ENCODE results near the gene COPG1. TPM values are rescaled to one million over a fixed set of nuclear protein-coding genes. Genes with fewer than 3 reads are reported as not detected.
A peak's percentile ranks its signal among the peaks of the same experiment; 100 is the strongest.

Gene COPG1
- polyA plus RNA-seq, 3 donors = 59.9 to 94.5 (median 60.2) TPM

DNA sequence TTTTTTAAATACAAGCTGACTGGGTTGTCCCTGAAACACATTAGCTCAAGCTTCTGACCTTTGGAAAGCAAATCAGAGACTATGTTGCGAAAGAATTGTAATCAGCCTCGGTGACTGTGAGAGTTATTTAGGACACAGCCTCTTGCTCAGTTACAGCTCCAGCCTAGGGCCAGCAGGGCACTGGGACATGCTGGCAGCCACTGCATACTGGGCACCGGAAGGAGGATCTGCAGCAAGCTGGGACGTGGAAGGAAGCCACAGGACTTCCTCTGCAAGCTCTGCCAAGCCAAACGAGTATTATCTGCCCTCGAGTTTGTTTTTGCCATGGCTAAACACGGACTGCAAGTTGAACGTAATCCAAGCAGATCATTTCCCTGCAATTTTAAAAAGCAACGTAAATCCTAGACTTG is 24.4 kb upstream of the COPG1 start:
- Histone ChIP-seq H3K9ac (ENCODE audit: insufficient read depth, low read length, poor library complexity, severe bottlenecking) (peak overlapping the region; percentile 37), H3K27ac (ENCODE audit: low read depth in 1 of 2, low read length in 2 of 2) (peak overlapping the region; percentile 97 to 100), H3K9me3 (replicated peaks in 1 of 2; ENCODE audit: control insufficient read depth in 1 of 2, insufficient read depth in 1 of 2, low read length in 2 of 2) (no peaks in the 10 kb centered on the region), H3K79me2 (ENCODE audit: insufficient read depth, low read length) (peaks cover 11% of the 10 kb centered on the region), H2AFZ (ENCODE audit: insufficient read depth, low read depth, low read length, poor library complexity, severe bottlenecking) (no peak overlapping the region), H3K27me3 (ENCODE audit: control insufficient read depth in 2 of 2, insufficient read depth in 2 of 2, low read length in 2 of 2) (no peaks in the 10 kb centered on the region), H3K4me1 (ENCODE audit: control insufficient read depth in 1 of 2, insufficient read depth in 2 of 2, low read length in 2 of 2) (peaks cover 63 to 72% of the 10 kb centered on the region in 2 donors), H4K20me1 (ENCODE audit: insufficient read depth, low read length) (no peaks in the 10 kb centered on the region), H3K4me2 (replicated peaks; ENCODE audit: extremely low read depth, low read length, poor library complexity, severe bottlenecking) (peak overlapping the region; percentile 73), H3K36me3 (replicated peaks in 1 of 2; ENCODE audit: control insufficient read depth in 1 of 2, insufficient read depth in 2 of 2, low read length in 2 of 2) (no peaks in the 10 kb centered on the region), H3K4me3 (replicated peaks in 1 of 3; ENCODE audit: low read depth in 2 of 3, low read length in 3 of 3) (peak overlapping the region in 2 of 3 experiments; percentile 29 to 59)
- peaks cover 57% of the 10 kb centered on the region for H3K4me1 Mint-ChIP-seq
- TF ChIP-seq, protein P1, sequence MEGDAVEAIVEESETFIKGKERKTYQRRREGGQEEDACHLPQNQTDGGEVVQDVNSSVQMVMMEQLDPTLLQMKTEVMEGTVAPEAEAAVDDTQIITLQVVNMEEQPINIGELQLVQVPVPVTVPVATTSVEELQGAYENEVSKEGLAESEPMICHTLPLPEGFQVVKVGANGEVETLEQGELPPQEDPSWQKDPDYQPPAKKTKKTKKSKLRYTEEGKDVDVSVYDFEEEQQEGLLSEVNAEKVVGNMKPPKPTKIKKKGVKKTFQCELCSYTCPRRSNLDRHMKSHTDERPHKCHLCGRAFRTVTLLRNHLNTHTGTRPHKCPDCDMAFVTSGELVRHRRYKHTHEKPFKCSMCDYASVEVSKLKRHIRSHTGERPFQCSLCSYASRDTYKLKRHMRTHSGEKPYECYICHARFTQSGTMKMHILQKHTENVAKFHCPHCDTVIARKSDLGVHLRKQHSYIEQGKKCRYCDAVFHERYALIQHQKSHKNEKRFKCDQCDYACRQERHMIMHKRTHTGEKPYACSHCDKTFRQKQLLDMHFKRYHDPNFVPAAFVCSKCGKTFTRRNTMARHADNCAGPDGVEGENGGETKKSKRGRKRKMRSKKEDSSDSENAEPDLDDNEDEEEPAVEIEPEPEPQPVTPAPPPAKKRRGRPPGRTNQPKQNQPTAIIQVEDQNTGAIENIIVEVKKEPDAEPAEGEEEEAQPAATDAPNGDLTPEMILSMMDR (IDR thresholded peaks at IDR 0.05) = peak; percentile 6
- peaks cover 0 to 2% (median 0%) of the 10 kb centered on the region in 3 donors for H3K27me3 Mint-ChIP-seq (ENCODE audit: low read depth in 3 of 3)
- intact Hi-C loops (cut with micrococcal nuclease) = no loop called here
- peaks cover 0 to 2% of the 10 kb centered on the region in 2 donors for H3K36me3 Mint-ChIP-seq
- WGBS (ENCODE audit: insufficient coverage) = 0% methylated on average over 7 of the region's 9 CpGs
- peak; percentile 91 to 92 (median 92) for DNase-seq
- H3K27ac Mint-ChIP-seq = peak overlapping the region; percentile 98 to 100 (median 99)
- H3K9me3 Mint-ChIP-seq = peaks cover 0 to 2% (median 0%) of the 10 kb centered on the region in 7 donors
- peak overlapping the region; percentile 58 to 68 for H3K4me3 Mint-ChIP-seq

DNA sequence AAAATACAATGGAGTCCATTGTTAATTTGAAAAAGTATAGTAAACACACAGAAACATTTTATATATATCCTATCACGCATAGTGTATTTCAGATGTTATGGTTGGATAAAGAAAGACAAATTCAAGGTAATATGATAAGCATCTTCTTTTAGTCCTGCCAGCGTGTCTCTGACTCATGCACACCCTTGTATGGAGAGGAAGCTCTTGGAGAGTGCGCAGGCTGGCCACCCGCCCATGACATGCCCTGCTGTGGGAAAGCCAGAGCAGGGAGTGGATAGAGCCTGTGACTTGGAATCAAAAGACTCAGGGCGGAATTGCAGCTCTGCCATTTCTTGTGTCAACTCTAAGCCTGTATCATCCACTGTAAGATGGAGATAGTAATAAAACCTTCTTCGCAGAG is 23.0 kb upstream of the COPG1 start:
- no peaks in the 10 kb centered on the region for H3K36me3 ChIP-seq (replicated peaks in 1 of 2; ENCODE audit: control insufficient read depth in 1 of 2, insufficient read depth in 2 of 2, low read length in 2 of 2)
- H3K79me2 ChIP-seq (ENCODE audit: insufficient read depth, low read length) = peaks cover 11% of the 10 kb centered on the region
- H3K4me3 Mint-ChIP-seq = peak overlapping the region in 1 of 2 donors; percentile 21
- no peak overlapping the region for H2AFZ ChIP-seq (ENCODE audit: insufficient read depth, low read depth, low read length, poor library complexity, severe bottlenecking)
- H3K27me3 Mint-ChIP-seq (ENCODE audit: low read depth in 3 of 3) = peaks cover 0 to 2% (median 0%) of the 10 kb centered on the region in 3 donors
- TF ChIP-seq, protein P1 (IDR thresholded peaks at IDR 0.05) = no peak
- no peaks in the 10 kb centered on the region for H3K27me3 ChIP-seq (ENCODE audit: control insufficient read depth in 2 of 2, insufficient read depth in 2 of 2, low read length in 2 of 2)
- peak overlapping the region; percentile 73 for H3K4me2 ChIP-seq (replicated peaks; ENCODE audit: extremely low read depth, low read length, poor library complexity, severe bottlenecking)
- peak overlapping the region; percentile 91 for H3K9ac ChIP-seq (ENCODE audit: insufficient read depth, low read length, poor library complexity, severe bottlenecking)
- no peaks in the 10 kb centered on the region for H4K20me1 ChIP-seq (ENCODE audit: insufficient read depth, low read length)
- H3K4me3 ChIP-seq (replicated peaks in 1 of 3; ENCODE audit: low read depth in 2 of 3, low read length in 3 of 3) = no peak overlapping the region
- H3K9me3 ChIP-seq (replicated peaks in 1 of 2; ENCODE audit: control insufficient read depth in 1 of 2, insufficient read depth in 1 of 2, low read length in 2 of 2) = no peaks in the 10 kb centered on the region
- peaks cover 75 to 83% of the 10 kb centered on the region in 2 donors for H3K4me1 ChIP-seq (ENCODE audit: control insufficient read depth in 1 of 2, insufficient read depth in 2 of 2, low read length in 2 of 2)
- H3K27ac Mint-ChIP-seq = peak overlapping the region; percentile 98 to 100 (median 99)
- H3K9me3 Mint-ChIP-seq = peaks cover 0 to 2% (median 0%) of the 10 kb centered on the region in 7 donors
- H3K4me1 Mint-ChIP-seq = peaks cover 67% of the 10 kb centered on the region
- H3K27ac ChIP-seq (ENCODE audit: low read depth in 1 of 2, low read length in 2 of 2) = peak overlapping the region; percentile 97 to 100
- intact Hi-C loops (cut with micrococcal nuclease) = loop anchor here in 1 of 2 donors (2.0 kb wide), 1 partner anchor 14 kb away; no protein-coding TSS in a partner anchor
- H3K36me3 Mint-ChIP-seq = peaks cover 0 to 2% of the 10 kb centered on the region in 2 donors
- peak; percentile 84 to 92 (median 86) for DNase-seq
- 0% methylated on average over 3 of the region's 6 CpGs for WGBS (ENCODE audit: insufficient coverage)
